Testis (tissue), 5 donors: ENCODE results near the gene POT1. TPM values are rescaled to one million over a fixed set of nuclear protein-coding genes. Genes with fewer than 3 reads are reported as not detected.
"Not testable (repeated sequence)": the region's sequence is repeated elsewhere in the genome, so short reads cannot be mapped to it uniquely, and the experiment has no call there.

ENCODE experiments used
- DNase-seq: peaks from one replicate; pipeline ENCODE4 v3.0.0-alpha.2; 2019
- H3K27ac ChIP-seq, 2 donors: fragments of 200-600 bp; sonication (generic); one replicate each; pipeline ENCODE4 v1.5.1; 2019
- H3K27me3 ChIP-seq: fragments of 200-600 bp; sonication (generic); one replicate; pipeline ENCODE4 v1.5.1; 2019
- H3K36me3 ChIP-seq: fragments of 200-600 bp; sonication (generic); one replicate; pipeline ENCODE4 v1.5.1; 2017; ENCODE audit warnings: low read depth; ENCODE audit errors: missing control alignments
- H3K4me1 ChIP-seq: fragments of 200-600 bp; sonication (generic); one replicate; pipeline ENCODE4 v1.5.1; 2019
- H3K4me3 ChIP-seq, 2 donors: fragments of 200-600 bp; sonication (generic); one replicate each; pipeline ENCODE4 v1.5.1; 2017 to 2019
- H3K9me3 ChIP-seq: fragments of 200-600 bp; sonication (generic); one replicate; pipeline ENCODE4 v1.5.1; 2017
- CTCF ChIP-seq, 3 experiments: fragments of 450-650 bp in 2 of 3; fragments of 200-600 bp in 1 of 3; sonication (generic) in 1 of 3; IDR thresholded peaks; one replicate each; pipeline ENCODE4 v1.5.1; 2016 to 2019; ENCODE audit warnings: antibody characterized with exemption in 3 of 3, mild to moderate bottlenecking in 2 of 3, moderate library complexity in 1 of 3
- POLR2A ChIP-seq: fragments of 450-650 bp; IDR thresholded peaks from one replicate; pipeline ENCODE4 v1.6.1; 2017; ENCODE audit warnings: antibody characterized with exemption, mild to moderate bottlenecking, moderate library complexity
- WGBS, 2 donors: methylation state at CpG; one replicate each; pipeline ENCODE4 v1.1.5; 2018; 5-methylcytosine and 5-hydroxymethylcytosine counted together
- intact Hi-C: fragments of 100-400 bp; cut with DNase I; formaldehyde crosslinking; loops from one replicate; pipeline ENCODE4 v1.15.1; 2023; ENCODE audit warnings: low total_unique reads
- long read RNA-seq, 2 donors: transcript quantifications; one replicate each; lab custom pipeline, GENCODE V29; 2026
- polyA plus RNA-seq: library from polyadenylated mRNA; stranded (reverse); fragments of 350-450 nt; fragmentation: Illumina TruSeq; extraction: RNeasy Lipid Tissue Mini Kit (QIAGEN cat#74804); gene quantifications from one replicate; pipeline ENCODE4 v1.2.3, GENCODE V29; 2014; ENCODE audit warnings: low read depth, low replicate concordance; ENCODE audit not compliant: insufficient read depth
- total RNA-seq, 2 donors: library from RNA; depleted of rRNA; stranded (reverse); fragments of >200 nt; gene quantifications; one replicate each; pipeline ENCODE4 v1.2.3, GENCODE V29; 2016

The POT1 gene
- total RNA-seq = 10 to 100 TPM; 58.4 to 64.3 TPM
- 28.9 TPM for polyA plus RNA-seq
- long read RNA-seq, donor 1, full-length matches to known transcripts = 1 of 1 reads
- long read RNA-seq, donor 1, partial matches to known transcripts = 0 of 1 reads
- long read RNA-seq, donor 1, other reads (novel, unspliced or antisense) = 0 of 1 reads
- long read RNA-seq, donor 2, full-length matches to known transcripts = 1 of 1 reads
- long read RNA-seq, donor 2, partial matches to known transcripts = 0 of 1 reads
- long read RNA-seq, donor 2, other reads (novel, unspliced or antisense) = 0 of 1 reads

- Histone ChIP-seq H3K36me3 (no peaks in the 10 kb centered on the region), H3K27ac (peak within 1 kb of the TSS; percentile 88 to 94), H3K4me3 (peak within 1 kb of the TSS; percentile 61 to 77), H3K4me1 (peaks cover 6% of the 10 kb centered on the region), H3K27me3 (no peaks in the 10 kb centered on the region), H3K9me3 (no peaks in the 10 kb centered on the region)
- TF ChIP-seq CTCF (IDR thresholded peaks at IDR 0.05) = peak in 1 of 3 experiments; percentile 18
- TF ChIP-seq POLR2A = no peak
- WGBS, 2 donors = 0 to 1% methylated on average over 42 to 44 of the region's 45 CpGs
- intact Hi-C loops = no loop called here
- DNase-seq = peak; percentile 99
These were observed at the start of gene POT1 for GRCh38 chr7:124929467-124930172. Gene POT1 (minus strand): TSS chr7:124929825. CDS start chr7:124897173, 32,652 bp downstream.

GRCh38 chr7:124975131-124975530 lies 45.5 kb upstream of the POT1 start:
- H3K9me3 ChIP-seq, H3K4me3 ChIP-seq, H3K36me3 ChIP-seq, intact Hi-C loops, DNase-seq, H3K27ac ChIP-seq, H3K27me3 ChIP-seq, H3K4me1 ChIP-seq: not testable (repeated sequence)
- WGBS, 2 donors = 50 to 58% methylated on average over 3 of the region's 3 CpGs

GRCh38 chr7:124965553-124965952 lies 35.9 kb upstream of the POT1 start:
- H3K9me3 ChIP-seq = no peaks in the 10 kb centered on the region
- no peaks in the 10 kb centered on the region for H3K4me1 ChIP-seq
- 80 to 83% methylated on average over 4 of the region's 4 CpGs for WGBS, 2 donors
- DNase-seq = no peak
- H3K36me3 ChIP-seq = no peaks in the 10 kb centered on the region
- intact Hi-C loops = no loop called here
- H3K27ac ChIP-seq = no peak overlapping the region
- TF ChIP-seq POLR2A (no peak), CTCF (IDR thresholded peaks at IDR 0.05) (no peak)
- no peaks in the 10 kb centered on the region for H3K27me3 ChIP-seq
- H3K4me3 ChIP-seq = no peak overlapping the region

- 0 to 3% methylated on average over 1 of the region's 1 CpG for WGBS, 2 donors
- intact Hi-C loops = no loop called here
These were observed 30.1 kb upstream of the POT1 start for GRCh38 chr7:124959676-124960075.

GRCh38 chr7:124957952-124958351 lies 28.3 kb upstream of the POT1 start:
- H3K27me3 ChIP-seq, H3K4me3 ChIP-seq, intact Hi-C loops, H3K36me3 ChIP-seq, H3K27ac ChIP-seq, H3K9me3 ChIP-seq, H3K4me1 ChIP-seq, DNase-seq: not testable (repeated sequence)
- WGBS, 2 donors = 100% methylated on average over 1 of the region's 1 CpG

More at GRCh38 chr7:124959676-124960075, 30.1 kb upstream of the POT1 start:
- Histone ChIP-seq H3K9me3 (no peaks in the 10 kb centered on the region), H3K36me3 (no peaks in the 10 kb centered on the region), H3K4me1 (no peaks in the 10 kb centered on the region), H3K4me3 (no peak overlapping the region), H3K27ac (no peak overlapping the region), H3K27me3 (no peaks in the 10 kb centered on the region)
- TF ChIP-seq POLR2A = no peak
- no peak for TF ChIP-seq CTCF (IDR thresholded peaks at IDR 0.05)
- no peak for DNase-seq
